Activated CD4-positive, alpha-beta T cell treated with anti-CD3 and anti-CD28 coated beads, Interleukin-2, Interleukin-6, amounts not matched to agents 100 ng/mL and 50 ng/mL, durations not matched to agents 16 hours and 8 hours (primary cell): ENCODE data around the gene VENTX.
"Not testable (repeated sequence)": the region's sequence is repeated elsewhere in the genome, so short reads cannot be mapped to it uniquely, and the experiment has no call there.

Experiments
- DNase-seq: peaks from one replicate; pipeline ENCODE4 v3.0.0-alpha.2; 2020

The VENTX gene

GRCh38 chr10:133217800-133218589 lies 19.7 kb upstream of the VENTX start:
- no peak for DNase-seq

GRCh38 chr10:133218891-133219290 lies 18.8 kb upstream of the VENTX start:
- DNase-seq: no peak

- no peak for DNase-seq
Observed at GRCh38 chr10:133219782-133220181, 17.9 kb upstream of the VENTX start.

- no peak for DNase-seq
Observed at GRCh38 chr10:133221331-133221730, 16.3 kb upstream of the VENTX start.

- not testable (repeated sequence) for DNase-seq
Observed at GRCh38 chr10:133221756-133222155, 15.9 kb upstream of the VENTX start.

- DNase-seq: no peak
Observed at GRCh38 chr10:133224076-133224475, 13.6 kb upstream of the VENTX start.

GRCh38 chr10:133224756-133225372 lies 12.8 kb upstream of the VENTX start:
- DNase-seq: no peak

- DNase-seq: peak; percentile 72
Observed at GRCh38 chr10:133225707-133226191, 11.9 kb upstream of the VENTX start.

GRCh38 chr10:133226251-133226808 lies 11.3 kb upstream of the VENTX start:
- peak; percentile 46 for DNase-seq

- no peak for DNase-seq
Observed at GRCh38 chr10:133227256-133227655, 10.4 kb upstream of the VENTX start.

- no peak for DNase-seq
Observed at GRCh38 chr10:133229265-133230043, 8.2 kb upstream of the VENTX start.

- no peak for DNase-seq
Observed at GRCh38 chr10:133230044-133230361, 7.7 kb upstream of the VENTX start, which contains the start of gene UTF1. UTF1 (plus strand) TSS chr10:133230217; CDS start chr10:133230289, 72 bp downstream.

- peak; percentile 14 for DNase-seq
Observed at GRCh38 chr10:133230387-133231195, 7.1 kb upstream of the VENTX start.

GRCh38 chr10:133231244-133231945 lies 6.3 kb upstream of the VENTX start:
- no peak for DNase-seq

- no peak for DNase-seq
Observed at GRCh38 chr10:133231946-133232574, 5.6 kb upstream of the VENTX start.

- DNase-seq: not testable (repeated sequence)
Observed at GRCh38 chr10:133234796-133235195, 2.9 kb upstream of the VENTX start.

- no peak for DNase-seq
Observed at GRCh38 chr10:133235265-133235855, 2.3 kb upstream of the VENTX start.

GRCh38 chr10:133235932-133236331 lies 1.7 kb upstream of the VENTX start:
- no peak for DNase-seq

- DNase-seq: no peak
Observed at GRCh38 chr10:133236401-133237240, 1.0 kb upstream of the VENTX start.

GRCh38 chr10:133237241-133237587 lies 441 bp upstream of the VENTX start:
- DNase-seq: no peak
